ENCODE results near the gene WDPCP. TPM values are rescaled to one million over a fixed set of nuclear protein-coding genes. Genes with fewer than 3 reads are reported as not detected.
"Not testable (repeated sequence)": the region's sequence is repeated elsewhere in the genome, so short reads cannot be mapped to it uniquely, and the experiment has no call there.

WDPCP gene
- total RNA-seq, 5 donors from 2014 or later (not counting 1 experiment from before 2014, with no cell fraction given): 8.5 to 19.0 (median 11.5) TPM

DNA sequence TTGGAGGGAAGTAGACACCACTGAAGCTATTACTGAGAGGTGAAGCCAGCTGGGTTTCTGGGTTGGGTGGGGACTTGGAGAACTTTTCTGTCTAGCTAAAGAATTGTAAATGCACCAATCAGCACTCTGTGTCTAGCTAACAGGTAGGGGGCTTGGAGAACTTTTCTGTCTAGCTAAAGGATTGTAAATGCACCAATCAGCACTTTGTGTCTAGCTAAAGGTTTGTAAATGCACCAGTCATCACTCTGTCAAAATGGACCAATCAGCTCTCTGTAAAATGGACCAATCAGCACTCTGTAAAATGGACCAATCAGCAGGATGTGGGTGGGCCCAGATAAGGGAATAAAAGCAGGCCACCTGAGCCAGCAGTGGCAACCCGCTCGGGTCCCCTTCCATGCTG, 266.3 kb downstream of the WDPCP start:
- H3K9me3 Mint-ChIP-seq: peaks cover 13 to 29% (median 27%) of the 10 kb centered on the region in 3 donors
- H3K4me1 Mint-ChIP-seq; H3K4me3 ChIP-seq (ENCODE audit: control insufficient read depth in 1 of 2, extremely low read depth in 1 of 2, low read length in 1 of 2); H3K27ac ChIP-seq (ENCODE audit: low read length); H3K4me3 Mint-ChIP-seq; H3K4me1 ChIP-seq (ENCODE audit: control insufficient read depth in 1 of 2, extremely low read depth in 1 of 2, insufficient read depth in 2 of 2, low read length in 2 of 2); H3K9me3 ChIP-seq; ATAC-seq (replicated peaks in 1 of 4); H3K27me3 ChIP-seq (replicated peaks in 1 of 2; ENCODE audit: control insufficient read depth in 2 of 2, extremely low read depth in 1 of 2, insufficient read depth in 2 of 2, low read length in 1 of 2); H3K27me3 Mint-ChIP-seq; H3K27ac Mint-ChIP-seq; DNase-seq; H3K36me3 ChIP-seq (ENCODE audit: control insufficient read depth in 2 of 2, extremely low read depth in 1 of 2, insufficient read depth in 1 of 2, low read length in 1 of 2); CTCF ChIA-PET: not testable (repeated sequence)
- POLR2A ChIA-PET: interaction anchor here in 1 of 2 donors (0.6 kb wide), 1 partner anchor 11 kb away, joined by 3 read pairs; no protein-coding TSS in a partner anchor
- H3K36me3 Mint-ChIP-seq: peaks cover 42% of the 10 kb centered on the region
- WGBS (ENCODE audit: insufficient coverage): 100% methylated on average over 2 of the region's 2 CpGs

DNA sequence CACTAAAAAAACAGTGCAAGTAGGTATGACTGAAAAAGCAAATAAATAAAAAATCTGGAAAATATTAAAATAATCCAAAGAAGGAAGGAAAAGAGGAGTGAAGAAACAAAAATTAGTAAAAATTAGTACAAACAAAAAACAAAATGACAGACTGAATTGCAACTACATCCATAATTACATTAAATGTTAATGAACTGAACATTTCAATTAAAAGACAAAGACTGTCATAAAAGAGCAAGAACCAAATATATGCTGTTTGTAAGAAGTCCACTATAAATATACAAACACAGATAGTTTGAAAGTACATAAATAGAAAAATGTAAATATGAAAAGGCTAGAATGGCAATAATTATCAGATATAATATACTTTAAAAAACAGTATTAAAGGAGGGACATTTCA, 267.6 kb downstream of the WDPCP start:
- H3K27ac ChIP-seq (ENCODE audit: low read length): no peak overlapping the region
- Mint-ChIP-seq H3K4me1 (no peaks in the 10 kb centered on the region), H3K4me3 (no peak overlapping the region), H3K9me3 (peaks cover 7 to 21% (median 20%) of the 10 kb centered on the region in 3 donors), H3K27ac (no peak overlapping the region), H3K36me3 (peaks cover 38% of the 10 kb centered on the region), H3K27me3 (no peaks in the 10 kb centered on the region)
- H3K9me3 ChIP-seq: no peaks in the 10 kb centered on the region
- H3K27me3 ChIP-seq (replicated peaks in 1 of 2; ENCODE audit: control insufficient read depth in 2 of 2, extremely low read depth in 1 of 2, insufficient read depth in 2 of 2, low read length in 1 of 2): no peaks in the 10 kb centered on the region
- no peaks in the 10 kb centered on the region for H3K36me3 ChIP-seq (ENCODE audit: control insufficient read depth in 2 of 2, extremely low read depth in 1 of 2, insufficient read depth in 1 of 2, low read length in 1 of 2)
- H3K4me1 ChIP-seq (ENCODE audit: control insufficient read depth in 1 of 2, extremely low read depth in 1 of 2, insufficient read depth in 2 of 2, low read length in 2 of 2): no peaks in the 10 kb centered on the region
- ChIA-PET CTCF (no interaction called here), POLR2A (no interaction called here)
- ATAC-seq (replicated peaks in 1 of 4): no peak
- H3K4me3 ChIP-seq (ENCODE audit: control insufficient read depth in 1 of 2, extremely low read depth in 1 of 2, low read length in 1 of 2): no peak overlapping the region
- no peak for DNase-seq

DNA sequence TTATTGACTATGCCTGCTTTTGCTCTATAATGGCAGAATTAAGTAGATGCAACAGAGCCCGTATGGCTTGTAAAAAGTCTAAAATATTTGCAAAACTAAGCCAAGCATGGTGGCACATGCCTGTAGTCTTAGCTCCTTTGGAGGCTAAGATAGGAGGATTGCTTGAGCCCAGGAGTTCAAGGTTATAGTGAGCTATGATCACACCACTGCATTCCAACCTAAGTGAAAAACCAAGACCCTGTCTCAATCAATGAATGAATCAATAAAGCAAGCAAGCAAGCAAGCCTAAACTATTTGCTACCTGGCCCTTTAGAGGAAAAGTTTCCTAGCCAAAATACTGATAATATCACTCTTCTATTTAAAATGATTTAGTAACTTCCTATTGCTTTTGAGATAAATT, 277.7 kb downstream of the WDPCP start:
- Mint-ChIP-seq H3K36me3 (peaks cover 78% of the 10 kb centered on the region), H3K9me3 (peaks cover 19 to 35% (median 28%) of the 10 kb centered on the region in 3 donors)
- CTCF ChIA-PET: no interaction called here

DNA sequence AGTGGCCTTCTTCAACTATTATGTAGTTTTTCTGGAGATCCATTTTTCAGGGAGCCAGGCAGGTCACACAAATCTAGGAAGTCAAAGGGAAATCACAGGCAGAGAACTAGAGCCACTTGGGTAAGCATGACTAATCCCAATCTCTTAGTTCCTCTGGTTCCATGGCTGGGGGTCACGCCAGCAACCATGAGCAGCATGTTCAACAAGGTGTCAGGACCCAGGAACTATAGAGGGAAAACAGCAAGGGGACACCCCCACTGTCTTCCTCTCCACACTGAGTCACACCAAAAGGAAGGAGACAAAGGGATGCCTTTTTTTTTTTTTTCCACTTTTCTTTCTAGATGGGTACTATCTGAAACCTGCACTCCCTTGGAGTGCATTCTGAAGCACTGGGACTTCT, 286.8 kb downstream of the WDPCP start:
- ChIA-PET CTCF (no interaction called here), POLR2A (no interaction called here)
- peaks cover 62% of the 10 kb centered on the region for H3K36me3 Mint-ChIP-seq
- Histone ChIP-seq H3K27ac (ENCODE audit: low read length) (no peak overlapping the region), H3K27me3 (replicated peaks in 1 of 2; ENCODE audit: control insufficient read depth in 2 of 2, extremely low read depth in 1 of 2, insufficient read depth in 2 of 2, low read length in 1 of 2) (no peaks in the 10 kb centered on the region), H3K4me1 (ENCODE audit: control insufficient read depth in 1 of 2, extremely low read depth in 1 of 2, insufficient read depth in 2 of 2, low read length in 2 of 2) (no peaks in the 10 kb centered on the region), H3K9me3 (no peaks in the 10 kb centered on the region), H3K36me3 (ENCODE audit: control insufficient read depth in 2 of 2, extremely low read depth in 1 of 2, insufficient read depth in 1 of 2, low read length in 1 of 2) (no peaks in the 10 kb centered on the region), H3K4me3 (ENCODE audit: control insufficient read depth in 1 of 2, extremely low read depth in 1 of 2, low read length in 1 of 2) (no peak overlapping the region)
- no peak for DNase-seq
- H3K4me1 Mint-ChIP-seq: no peaks in the 10 kb centered on the region
- H3K4me3 Mint-ChIP-seq: no peak overlapping the region
- WGBS (ENCODE audit: insufficient coverage): 100% methylated on average over 1 of the region's 1 CpG
- no peak for ATAC-seq (replicated peaks in 1 of 4)
- H3K27ac Mint-ChIP-seq: no peak overlapping the region
- no peaks in the 10 kb centered on the region for H3K27me3 Mint-ChIP-seq
- peaks cover 25 to 60% (median 50%) of the 10 kb centered on the region in 3 donors for H3K9me3 Mint-ChIP-seq

More for the DNA sequence above, 277.7 kb downstream of the WDPCP start:
- Histone ChIP-seq H3K27me3 (replicated peaks in 1 of 2; ENCODE audit: control insufficient read depth in 2 of 2, extremely low read depth in 1 of 2, insufficient read depth in 2 of 2, low read length in 1 of 2) (no peaks in the 10 kb centered on the region), H3K27ac (ENCODE audit: low read length) (no peak overlapping the region), H3K9me3 (no peaks in the 10 kb centered on the region), H3K36me3 (ENCODE audit: control insufficient read depth in 2 of 2, extremely low read depth in 1 of 2, insufficient read depth in 1 of 2, low read length in 1 of 2) (no peaks in the 10 kb centered on the region), H3K4me3 (ENCODE audit: control insufficient read depth in 1 of 2, extremely low read depth in 1 of 2, low read length in 1 of 2) (no peak overlapping the region), H3K4me1 (ENCODE audit: control insufficient read depth in 1 of 2, extremely low read depth in 1 of 2, insufficient read depth in 2 of 2, low read length in 2 of 2) (no peaks in the 10 kb centered on the region)
- Mint-ChIP-seq H3K4me3 (no peak overlapping the region), H3K27ac (no peak overlapping the region), H3K4me1 (no peaks in the 10 kb centered on the region), H3K27me3 (no peaks in the 10 kb centered on the region)
- ATAC-seq (replicated peaks in 1 of 4) (no peak), DNase-seq (no peak)
- POLR2A ChIA-PET: no interaction called here
- WGBS (ENCODE audit: insufficient coverage): no CpG with 5 or more reads among the region's 1 CpG

DNA sequence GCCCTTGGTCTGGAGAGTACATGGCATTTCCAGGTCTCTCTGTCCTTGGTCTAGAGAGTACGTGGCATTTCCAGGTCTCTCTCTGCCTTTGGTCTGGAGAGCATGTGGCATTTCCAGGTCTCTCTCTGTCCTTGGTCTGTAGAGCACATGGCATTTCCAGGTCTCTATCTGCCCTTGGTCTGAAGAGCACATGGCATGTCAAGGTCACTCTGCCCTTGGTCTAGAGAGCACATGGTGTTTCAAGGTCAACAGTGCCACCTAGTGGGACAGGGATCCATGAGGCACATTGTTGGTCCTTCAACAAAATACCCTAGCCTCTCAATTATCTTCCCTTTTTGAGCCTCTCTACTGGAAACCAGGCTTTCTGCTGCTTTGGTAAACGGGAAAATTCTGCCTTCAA, 287.4 kb downstream of the WDPCP start:
- H3K36me3 ChIP-seq (ENCODE audit: control insufficient read depth in 2 of 2, extremely low read depth in 1 of 2, insufficient read depth in 1 of 2, low read length in 1 of 2): no peaks in the 10 kb centered on the region
- H3K4me3 ChIP-seq (ENCODE audit: control insufficient read depth in 1 of 2, extremely low read depth in 1 of 2, low read length in 1 of 2): no peak overlapping the region
- DNase-seq (no peak), ATAC-seq (replicated peaks in 1 of 4) (no peak)
- Mint-ChIP-seq H3K4me1 (no peaks in the 10 kb centered on the region), H3K36me3 (peaks cover 55% of the 10 kb centered on the region), H3K9me3 (peaks cover 23 to 64% (median 54%) of the 10 kb centered on the region in 3 donors), H3K4me3 (no peak overlapping the region), H3K27me3 (no peaks in the 10 kb centered on the region), H3K27ac (no peak overlapping the region)
- no peaks in the 10 kb centered on the region for H3K4me1 ChIP-seq (ENCODE audit: control insufficient read depth in 1 of 2, extremely low read depth in 1 of 2, insufficient read depth in 2 of 2, low read length in 2 of 2)
- H3K27ac ChIP-seq (ENCODE audit: low read length): no peak overlapping the region
- WGBS (ENCODE audit: insufficient coverage): 100% methylated on average over 1 of the region's 2 CpGs
- H3K27me3 ChIP-seq (replicated peaks in 1 of 2; ENCODE audit: control insufficient read depth in 2 of 2, extremely low read depth in 1 of 2, insufficient read depth in 2 of 2, low read length in 1 of 2): no peaks in the 10 kb centered on the region
- ChIA-PET POLR2A (no interaction called here), CTCF (no interaction called here)
- no peaks in the 10 kb centered on the region for H3K9me3 ChIP-seq

DNA sequence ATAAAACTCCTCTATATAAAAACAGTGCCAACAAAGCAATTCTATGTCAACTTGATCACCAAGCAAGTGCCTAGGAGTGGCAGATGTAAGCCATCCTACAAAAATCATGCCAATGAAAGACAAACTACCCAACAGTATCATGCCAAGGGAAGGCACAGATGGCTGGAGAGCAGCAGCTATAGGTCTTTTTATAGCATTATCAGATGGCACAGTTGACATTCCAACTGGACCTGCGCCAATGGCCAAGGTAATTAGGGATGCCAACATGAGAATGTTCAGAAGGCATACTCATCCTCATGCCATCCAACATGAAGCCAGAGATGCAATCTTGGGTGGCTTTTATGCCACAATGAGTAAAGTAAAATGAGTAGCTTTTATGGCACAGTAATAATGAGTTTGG, 300.3 kb downstream of the WDPCP start:
- peaks cover 11 to 53% (median 28%) of the 10 kb centered on the region in 3 donors for H3K9me3 Mint-ChIP-seq
- ATAC-seq (replicated peaks in 1 of 4): no peak

DNA sequence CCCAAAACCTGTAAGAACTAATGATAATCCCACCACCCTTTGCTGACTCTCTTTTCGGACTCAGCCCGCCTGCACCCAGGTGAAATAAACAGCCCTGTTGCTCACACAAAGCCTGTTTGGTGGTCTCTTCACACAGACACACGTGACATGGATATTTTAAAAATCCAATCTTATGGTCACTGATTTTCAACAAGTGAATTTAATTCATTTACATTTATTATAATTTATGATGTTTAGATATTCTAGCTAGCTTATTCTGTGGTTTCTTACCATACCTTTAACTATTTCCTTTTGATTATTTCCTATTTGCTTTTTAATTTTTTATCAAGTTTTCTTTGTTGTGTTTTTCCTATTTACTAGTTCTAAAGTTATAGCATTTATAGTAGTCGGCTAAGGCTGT, 301.8 kb downstream of the WDPCP start:
- ATAC-seq (replicated peaks in 1 of 4); H3K4me3 Mint-ChIP-seq; H3K27me3 ChIP-seq (replicated peaks in 1 of 2; ENCODE audit: control insufficient read depth in 2 of 2, extremely low read depth in 1 of 2, insufficient read depth in 2 of 2, low read length in 1 of 2); H3K9me3 ChIP-seq; H3K4me1 Mint-ChIP-seq; H3K27me3 Mint-ChIP-seq; CTCF ChIA-PET; H3K4me1 ChIP-seq (ENCODE audit: control insufficient read depth in 1 of 2, extremely low read depth in 1 of 2, insufficient read depth in 2 of 2, low read length in 2 of 2); DNase-seq; H3K4me3 ChIP-seq (ENCODE audit: control insufficient read depth in 1 of 2, extremely low read depth in 1 of 2, low read length in 1 of 2); POLR2A ChIA-PET; H3K27ac ChIP-seq (ENCODE audit: low read length); H3K27ac Mint-ChIP-seq; H3K36me3 ChIP-seq (ENCODE audit: control insufficient read depth in 2 of 2, extremely low read depth in 1 of 2, insufficient read depth in 1 of 2, low read length in 1 of 2): not testable (repeated sequence)
- H3K9me3 Mint-ChIP-seq: peaks cover 11 to 55% (median 32%) of the 10 kb centered on the region in 3 donors
- 100% methylated on average over 1 of the region's 4 CpGs for WGBS (ENCODE audit: insufficient coverage)
- peaks cover 29% of the 10 kb centered on the region for H3K36me3 Mint-ChIP-seq

More for the DNA sequence above, 300.3 kb downstream of the WDPCP start:
- Histone ChIP-seq H3K4me3 (ENCODE audit: control insufficient read depth in 1 of 2, extremely low read depth in 1 of 2, low read length in 1 of 2) (no peak overlapping the region), H3K9me3 (peaks cover 3% of the 10 kb centered on the region), H3K4me1 (ENCODE audit: control insufficient read depth in 1 of 2, extremely low read depth in 1 of 2, insufficient read depth in 2 of 2, low read length in 2 of 2) (no peaks in the 10 kb centered on the region), H3K27ac (ENCODE audit: low read length) (no peak overlapping the region), H3K36me3 (ENCODE audit: control insufficient read depth in 2 of 2, extremely low read depth in 1 of 2, insufficient read depth in 1 of 2, low read length in 1 of 2) (no peaks in the 10 kb centered on the region), H3K27me3 (replicated peaks in 1 of 2; ENCODE audit: control insufficient read depth in 2 of 2, extremely low read depth in 1 of 2, insufficient read depth in 2 of 2, low read length in 1 of 2) (no peaks in the 10 kb centered on the region)
- Mint-ChIP-seq H3K36me3 (peaks cover 32% of the 10 kb centered on the region), H3K4me1 (no peaks in the 10 kb centered on the region), H3K27ac (no peak overlapping the region), H3K27me3 (no peaks in the 10 kb centered on the region), H3K4me3 (no peak overlapping the region)
- no CpG with 5 or more reads among the region's 1 CpG for WGBS (ENCODE audit: insufficient coverage)
- POLR2A ChIA-PET: no interaction called here
- CTCF ChIA-PET: no interaction called here
- DNase-seq: no peak

All from T-cell (primary cell).